Glomerular endothelial cell (primary cell): ENCODE results near the gene C5orf15. TPM values are rescaled to one million over a fixed set of nuclear protein-coding genes. Genes with fewer than 3 reads are reported as not detected.

Experiments used
- DNase-seq: peaks from one replicate; pipeline ENCODE4 v3.0.0-alpha.2; 2011; ENCODE audit warnings: low read depth, low spot score; ENCODE audit errors: extremely low read depth
- total RNA-seq: library from RNA; depleted of rRNA; stranded (reverse); fragments of >200 nt; gene quantifications from 2 replicates; pipeline ENCODE4 v1.2.3, GENCODE V29; 2015

Gene C5orf15
- total RNA-seq, 1 donor from 2014 or later, result 50.1 TPM

GRCh38 chr5:133925866-133926488, 42.4 kb downstream of the C5orf15 start:
- no peak for DNase-seq

DNA sequence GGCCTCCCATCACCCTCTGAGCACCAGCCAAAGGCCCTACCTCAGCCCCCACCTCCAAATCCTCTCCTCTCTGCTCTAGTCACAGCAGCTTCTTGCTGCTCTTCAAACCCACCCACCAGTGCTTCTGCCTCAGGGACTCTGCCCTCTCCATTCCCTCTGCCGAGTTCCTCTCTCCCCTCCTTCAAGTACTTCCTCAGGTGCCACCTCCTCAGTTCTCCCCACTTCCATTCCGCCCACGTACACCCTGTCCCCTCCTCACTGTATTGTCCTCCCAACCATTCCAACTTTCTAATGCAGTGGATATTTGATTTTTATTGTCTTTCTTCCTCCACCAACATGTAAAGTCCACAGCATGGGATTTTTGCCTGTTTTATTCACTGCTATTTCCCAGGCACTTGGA, 43.2 kb downstream of the C5orf15 start:
- no peak for DNase-seq

- no peak for DNase-seq
Measured at GRCh38 chr5:133924221-133924920, 44.1 kb downstream of the C5orf15 start.

DNA sequence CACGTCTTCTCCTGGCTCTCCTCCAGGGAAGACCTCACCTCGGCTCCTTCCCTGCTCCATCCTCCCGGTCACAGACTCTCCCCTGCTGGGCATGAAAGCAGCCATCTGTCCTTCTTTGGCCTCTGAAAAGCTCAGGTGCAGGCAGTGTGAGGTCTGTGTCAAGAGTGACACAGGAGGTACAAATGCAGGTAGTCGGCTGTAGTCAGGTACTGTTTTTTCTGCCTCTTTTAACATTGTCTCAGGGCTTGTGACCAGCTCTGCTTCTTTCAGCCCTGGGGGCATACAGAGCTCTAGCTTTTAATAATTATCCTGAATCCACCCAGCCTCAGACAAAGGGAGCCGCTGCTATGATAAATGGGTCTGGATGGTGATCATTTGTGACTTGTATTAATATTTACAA, 46.4 kb downstream of the C5orf15 start:
- no peak for DNase-seq

GRCh38 chr5:133921069-133921468, 47.4 kb downstream of the C5orf15 start:
- DNase-seq, result no peak

DNA sequence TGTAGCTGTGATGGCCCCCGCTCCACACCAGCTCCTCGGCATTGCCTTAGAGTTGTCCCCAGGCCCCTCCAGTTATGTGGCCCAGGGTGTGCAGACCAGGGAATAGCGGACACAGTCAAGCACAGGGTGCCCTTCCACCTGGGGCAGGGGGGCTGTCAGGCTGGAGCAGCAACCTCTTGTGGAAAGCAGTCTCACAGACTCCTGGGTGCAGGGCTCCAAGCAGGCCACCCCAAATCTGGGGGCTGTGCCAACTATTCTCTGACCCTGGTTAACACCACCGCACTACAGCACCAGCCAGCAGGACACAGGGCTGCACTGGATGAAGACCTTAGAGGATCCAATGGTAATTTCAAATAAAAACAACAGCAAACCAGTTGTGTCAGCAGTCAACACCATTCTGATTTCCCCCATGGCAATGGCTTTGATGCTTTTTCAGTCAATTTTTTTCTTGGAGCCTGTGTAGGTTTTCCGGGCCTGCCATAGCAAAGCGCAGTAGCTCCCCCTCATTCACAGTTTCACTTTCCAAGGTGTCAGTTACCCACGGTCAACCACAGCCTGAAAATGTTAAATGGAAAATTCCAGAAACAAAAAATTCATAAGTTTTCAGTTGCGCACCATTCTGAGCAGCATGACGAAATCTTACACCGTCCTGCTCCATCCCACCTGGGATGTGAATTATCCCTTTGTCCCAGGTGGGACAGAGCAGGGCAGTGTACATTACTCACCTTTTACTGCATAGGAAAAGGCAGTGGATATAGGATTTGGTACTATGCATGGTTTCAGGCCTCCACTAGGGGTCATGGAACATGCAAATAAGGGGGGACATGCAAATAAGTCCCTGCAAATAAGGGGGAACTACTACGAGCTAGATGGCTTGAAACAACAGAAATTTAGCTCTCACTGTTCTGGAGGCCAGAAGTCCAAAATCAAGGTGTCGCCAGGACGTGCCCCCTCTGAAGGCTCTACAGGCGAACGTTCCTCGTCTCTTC, 49.0 kb downstream of the C5orf15 start:
- DNase-seq, result no peak

DNA sequence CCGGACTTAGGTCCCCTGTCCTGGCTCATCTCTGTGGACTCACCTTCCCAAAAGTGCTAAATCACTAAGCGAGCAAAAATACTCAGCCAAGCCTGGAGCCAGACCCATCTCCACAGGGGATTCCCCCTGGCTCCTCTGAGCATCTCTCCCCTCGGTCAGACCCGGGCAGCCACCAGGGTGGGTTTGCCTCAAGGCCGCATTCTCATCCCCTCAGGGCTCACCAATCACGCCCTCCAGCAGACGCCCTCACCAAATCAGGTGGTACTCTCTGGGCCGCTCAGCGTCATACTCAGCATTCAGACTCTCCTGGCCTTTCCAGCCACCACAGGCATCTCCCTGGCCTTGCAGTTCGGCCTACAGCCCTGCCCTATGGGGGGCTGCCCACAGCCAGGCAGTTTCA, 49.7 kb downstream of the C5orf15 start:
- DNase-seq, result no peak

GRCh38 chr5:133918316-133918715, 50.1 kb downstream of the C5orf15 start:
- no peak for DNase-seq

- DNase-seq, result no peak
Measured at GRCh38 chr5:133917785-133918184, 50.6 kb downstream of the C5orf15 start.

- no peak for DNase-seq
Measured at GRCh38 chr5:133916914-133917313, 51.5 kb downstream of the C5orf15 start.

DNA sequence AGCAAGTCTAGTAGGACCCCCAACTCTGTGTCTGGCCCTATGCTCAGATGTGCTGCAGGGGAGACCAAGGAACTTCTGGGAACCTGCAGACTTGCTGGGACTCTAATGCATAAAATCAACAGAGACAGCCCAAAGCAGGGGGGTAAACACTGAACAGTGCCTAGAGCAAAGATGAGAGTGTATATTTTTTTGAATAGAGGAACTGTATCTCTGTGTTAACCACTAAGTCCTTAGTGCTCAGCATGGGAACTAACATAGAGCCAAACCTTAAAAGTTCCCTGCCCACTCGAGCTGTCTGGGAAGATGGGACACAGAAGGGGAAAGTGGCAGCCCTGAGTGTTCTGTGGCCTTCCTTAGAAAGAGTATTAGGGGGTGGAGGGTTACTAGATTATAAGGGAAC, 51.9 kb downstream of the C5orf15 start:
- no peak for DNase-seq

GRCh38 chr5:133914434-133914833, 54.0 kb downstream of the C5orf15 start:
- DNase-seq, result no peak

DNA sequence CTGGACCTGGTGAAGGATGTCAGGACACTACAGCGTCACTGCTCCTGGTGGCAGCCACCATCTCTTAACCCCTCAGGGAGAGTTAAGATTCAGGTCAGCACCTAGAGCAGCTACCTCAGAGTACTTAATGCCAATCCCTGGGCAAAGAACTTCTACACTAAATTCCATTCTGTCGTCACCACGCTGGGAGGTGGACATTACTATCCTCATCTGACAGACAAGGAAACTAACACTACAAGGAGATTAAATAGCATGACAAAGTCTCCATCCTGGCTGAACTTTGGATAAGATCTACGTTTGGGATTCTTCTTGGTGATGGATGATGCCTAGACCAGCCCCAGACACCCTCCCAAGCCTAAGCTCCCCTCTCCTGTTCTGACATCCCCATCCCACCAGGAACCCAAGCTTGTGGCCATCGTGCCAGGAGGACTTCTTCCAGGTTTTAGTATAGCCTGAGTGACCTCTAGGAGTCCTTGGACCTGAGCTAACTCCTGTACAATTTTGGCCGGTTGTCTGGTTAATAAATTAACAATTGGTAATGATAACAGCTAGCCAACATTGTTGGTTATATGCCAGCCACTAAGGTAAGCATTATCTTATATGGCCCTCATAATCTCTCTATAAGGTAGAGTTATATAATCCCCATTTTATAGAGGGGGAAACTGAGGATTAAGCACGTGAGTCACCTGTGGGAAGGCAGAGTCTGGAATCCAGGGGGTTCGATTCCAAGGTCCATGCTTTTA, 54.8 kb downstream of the C5orf15 start:
- DNase-seq, result no peak

DNA sequence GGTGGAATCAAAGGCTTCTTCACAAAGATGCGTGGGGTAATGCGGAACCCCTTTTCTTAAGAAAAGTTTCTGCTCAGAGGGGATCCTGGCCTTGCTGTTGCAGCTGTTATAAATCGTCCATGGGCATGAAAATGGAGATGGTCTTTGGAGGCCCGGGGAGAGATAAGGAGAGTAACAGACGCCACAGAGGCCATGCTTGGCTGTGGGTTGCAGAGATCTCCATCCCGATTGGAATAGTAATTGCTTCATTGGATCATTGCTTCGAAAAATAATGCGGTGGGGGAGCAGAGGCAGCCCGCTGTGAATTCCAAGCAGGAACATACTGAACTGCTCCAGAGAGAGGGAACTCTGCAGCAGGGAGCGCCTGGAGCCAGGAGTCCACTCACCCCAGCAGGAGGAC, 55.5 kb downstream of the C5orf15 start:
- no peak for DNase-seq

DNA sequence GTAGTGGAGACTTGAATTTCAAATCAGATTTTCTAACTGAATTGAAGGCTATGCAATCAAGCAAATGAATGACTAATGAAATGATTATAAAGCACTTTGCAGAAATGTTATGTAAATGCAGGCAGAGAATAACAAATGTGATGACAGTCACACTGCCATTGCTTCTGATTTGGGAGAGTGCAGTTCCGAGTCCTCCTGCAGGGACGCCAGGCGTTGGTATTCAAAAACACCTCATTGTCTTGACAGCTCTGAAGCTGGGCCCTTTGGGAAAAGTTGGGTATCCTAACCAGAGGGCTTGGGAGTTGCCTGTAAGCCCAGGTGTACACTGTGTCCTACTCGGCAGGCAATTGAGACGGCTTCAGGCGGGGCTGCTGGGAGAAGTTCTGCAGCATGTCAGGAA, 57.9 kb downstream of the C5orf15 start:
- DNase-seq, result no peak

GRCh38 chr5:133909603-133910002, 58.8 kb downstream of the C5orf15 start:
- no peak for DNase-seq

GRCh38 chr5:133907075-133907474, 61.4 kb downstream of the C5orf15 start:
- DNase-seq, result no peak

- DNase-seq, result no peak
Measured at GRCh38 chr5:133906303-133906702, 62.1 kb downstream of the C5orf15 start.
